DMS114 treated with DMSO at 0.1 percent for 48 hours (cell line): ENCODE data around the gene TMPRSS9.
A peak's percentile ranks its signal among the peaks of the same experiment; 100 is the strongest.
"Not testable (repeated sequence)": the region's sequence is repeated elsewhere in the genome, so short reads cannot be mapped to it uniquely, and the experiment has no call there.

Experiments
- DNase-seq: peaks from one replicate; lab custom pipeline; 2025; ENCODE audit not compliant: unreplicated experiment; lab: John Stamatoyannopoulos, UW

Gene TMPRSS9

GRCh38 chr19:2417436-2417835 lies 57.4 kb downstream of the TMPRSS9 start:
- DNase-seq, result not testable (repeated sequence)

- DNase-seq, result no peak
Observed at GRCh38 chr19:2417881-2418406, 57.9 kb downstream of the TMPRSS9 start.

GRCh38 chr19:2419754-2420153 lies 59.7 kb downstream of the TMPRSS9 start:
- no peak for DNase-seq

- DNase-seq, result no peak
Observed at GRCh38 chr19:2420490-2420889, 60.4 kb downstream of the TMPRSS9 start.

GRCh38 chr19:2421581-2422306 lies 61.7 kb downstream of the TMPRSS9 start:
- DNase-seq, result no peak

GRCh38 chr19:2423071-2423914 lies 63.2 kb downstream of the TMPRSS9 start:
- no peak for DNase-seq

GRCh38 chr19:2423915-2424685 lies 64.0 kb downstream of the TMPRSS9 start:
- DNase-seq, result no peak

GRCh38 chr19:2424686-2425621 lies 64.9 kb downstream of the TMPRSS9 start:
- DNase-seq, result peak; percentile 31

GRCh38 chr19:2425622-2426581 lies 65.8 kb downstream of the TMPRSS9 start:
- no peak for DNase-seq

- peak; percentile 15 for DNase-seq
Observed at GRCh38 chr19:2426611-2427428, 66.8 kb downstream of the TMPRSS9 start.

GRCh38 chr19:2427429-2428320 lies 67.6 kb downstream of the TMPRSS9 start, which contains the start of gene TIMM13:
Gene TIMM13 (minus strand): TSS chr19:2427586. CDS start chr19:2427533, 53 bp downstream.
- peak; percentile 81 for DNase-seq

GRCh38 chr19:2428321-2428690 lies 68.2 kb downstream of the TMPRSS9 start:
- DNase-seq, result no peak

- DNase-seq, result no peak
Observed at GRCh38 chr19:2428756-2429711, 69.0 kb downstream of the TMPRSS9 start.

- no peak for DNase-seq
Observed at GRCh38 chr19:2429917-2430535, 70.0 kb downstream of the TMPRSS9 start.

- DNase-seq, result no peak
Observed at GRCh38 chr19:2431318-2432055, 71.4 kb downstream of the TMPRSS9 start.
